C4-2B (cell line): ENCODE results near the gene SEMA3A.
"Not testable (repeated sequence)": the region's sequence is repeated elsewhere in the genome, so short reads cannot be mapped to it uniquely, and the experiment has no call there.

Source experiments
- H3K27ac ChIP-seq: fragments of 450-650 bp; 2 replicates; pipeline ENCODE4 v1.5.1; 2017
- ZFX ChIP-seq: fragments of 450-650 bp; IDR thresholded peaks from 2 replicates; pipeline ENCODE4 v1.6.1; 2017
- TF ChIP-seq, protein P1 (sequence below): fragments of 450-650 bp; conservative IDR thresholded peaks from 2 replicates; pipeline ENCODE4 v1.5.1; 2017; ENCODE audit warnings: mild to moderate bottlenecking

The SEMA3A gene

DNA sequence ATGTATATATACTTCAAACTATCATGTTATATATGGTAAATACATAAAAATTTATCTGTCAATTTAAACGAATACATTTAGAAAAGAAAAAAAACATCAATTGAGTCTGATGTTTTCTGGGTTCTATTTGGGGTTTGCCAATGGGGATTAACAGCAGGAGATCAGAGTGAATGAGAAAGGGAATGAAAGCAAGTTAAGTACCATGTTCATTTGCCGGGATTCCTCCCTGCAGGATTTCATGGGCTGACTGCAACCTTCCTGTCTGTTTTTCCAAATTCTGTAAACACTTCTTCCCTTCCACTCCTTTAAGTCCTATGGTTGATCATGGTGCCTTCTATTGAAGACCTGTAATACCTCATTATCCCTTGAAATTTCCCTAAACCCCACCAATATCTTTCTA is 33.9 kb upstream of the SEMA3A start:
- TF ChIP-seq, protein P1, sequence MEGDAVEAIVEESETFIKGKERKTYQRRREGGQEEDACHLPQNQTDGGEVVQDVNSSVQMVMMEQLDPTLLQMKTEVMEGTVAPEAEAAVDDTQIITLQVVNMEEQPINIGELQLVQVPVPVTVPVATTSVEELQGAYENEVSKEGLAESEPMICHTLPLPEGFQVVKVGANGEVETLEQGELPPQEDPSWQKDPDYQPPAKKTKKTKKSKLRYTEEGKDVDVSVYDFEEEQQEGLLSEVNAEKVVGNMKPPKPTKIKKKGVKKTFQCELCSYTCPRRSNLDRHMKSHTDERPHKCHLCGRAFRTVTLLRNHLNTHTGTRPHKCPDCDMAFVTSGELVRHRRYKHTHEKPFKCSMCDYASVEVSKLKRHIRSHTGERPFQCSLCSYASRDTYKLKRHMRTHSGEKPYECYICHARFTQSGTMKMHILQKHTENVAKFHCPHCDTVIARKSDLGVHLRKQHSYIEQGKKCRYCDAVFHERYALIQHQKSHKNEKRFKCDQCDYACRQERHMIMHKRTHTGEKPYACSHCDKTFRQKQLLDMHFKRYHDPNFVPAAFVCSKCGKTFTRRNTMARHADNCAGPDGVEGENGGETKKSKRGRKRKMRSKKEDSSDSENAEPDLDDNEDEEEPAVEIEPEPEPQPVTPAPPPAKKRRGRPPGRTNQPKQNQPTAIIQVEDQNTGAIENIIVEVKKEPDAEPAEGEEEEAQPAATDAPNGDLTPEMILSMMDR = no peak
- no peak for TF ChIP-seq ZFX
- H3K27ac ChIP-seq = no peak overlapping the region

DNA sequence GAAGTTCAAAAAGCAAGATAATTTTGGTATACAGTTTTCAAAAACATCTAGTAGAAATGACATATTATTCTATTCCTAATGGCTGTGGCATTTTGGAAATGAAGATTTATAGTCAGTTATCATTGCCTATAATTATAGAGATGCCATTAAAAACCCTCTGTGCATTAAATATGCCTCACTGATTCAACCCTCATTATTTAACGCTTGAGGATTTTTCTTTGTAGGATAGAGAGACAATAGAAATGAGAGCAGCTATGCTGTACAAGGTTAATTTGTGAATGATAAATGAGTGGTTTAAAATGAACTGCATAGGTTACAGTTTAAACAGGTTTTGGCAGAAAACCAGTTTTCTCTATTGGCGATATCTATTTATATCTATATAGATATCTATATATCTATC is 32.2 kb upstream of the SEMA3A start:
- no peak overlapping the region for H3K27ac ChIP-seq
- TF ChIP-seq, protein P1 = no peak
- TF ChIP-seq ZFX = no peak

DNA sequence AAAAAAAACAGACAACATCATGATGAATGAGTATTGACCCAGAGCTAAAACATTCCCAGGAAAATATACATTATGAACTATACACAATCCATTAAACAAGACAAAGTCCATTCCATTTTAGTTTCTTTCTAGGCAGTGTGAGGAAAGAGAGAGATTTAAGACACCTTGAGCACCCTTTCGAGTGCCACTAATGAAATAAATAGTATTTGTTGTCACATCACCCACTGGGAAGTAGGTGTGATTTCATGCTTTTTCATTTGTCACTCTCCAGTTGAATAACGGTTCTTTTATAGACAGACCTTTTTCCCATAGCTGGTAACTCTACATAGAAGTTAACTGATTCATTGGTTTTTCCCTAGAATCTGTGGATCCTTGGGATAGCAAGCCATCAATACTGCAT is 29.9 kb upstream of the SEMA3A start:
- TF ChIP-seq, protein P1 = no peak
- TF ChIP-seq ZFX = no peak
- H3K27ac ChIP-seq = no peak overlapping the region

DNA sequence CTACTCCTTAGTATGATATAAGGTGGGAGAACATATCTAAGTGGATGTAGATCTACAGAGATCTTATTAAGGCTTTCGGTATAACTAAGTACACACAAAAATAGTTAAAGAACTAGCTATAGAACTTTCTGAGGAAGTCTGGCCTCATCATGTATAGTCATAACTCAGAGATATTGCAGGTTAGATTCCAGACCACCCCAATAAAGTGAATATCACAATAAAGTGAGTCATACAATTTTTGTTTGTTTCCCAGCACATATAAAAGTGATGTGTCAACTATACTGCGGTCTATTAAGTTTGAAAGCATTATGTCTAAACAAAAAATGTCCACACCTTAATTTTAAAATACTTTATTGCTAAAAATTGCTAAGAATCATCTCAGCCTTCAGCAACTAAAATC is 24.7 kb upstream of the SEMA3A start:
- TF ChIP-seq, protein P1 = no peak
- no peak for TF ChIP-seq ZFX
- H3K27ac ChIP-seq = no peak overlapping the region

DNA sequence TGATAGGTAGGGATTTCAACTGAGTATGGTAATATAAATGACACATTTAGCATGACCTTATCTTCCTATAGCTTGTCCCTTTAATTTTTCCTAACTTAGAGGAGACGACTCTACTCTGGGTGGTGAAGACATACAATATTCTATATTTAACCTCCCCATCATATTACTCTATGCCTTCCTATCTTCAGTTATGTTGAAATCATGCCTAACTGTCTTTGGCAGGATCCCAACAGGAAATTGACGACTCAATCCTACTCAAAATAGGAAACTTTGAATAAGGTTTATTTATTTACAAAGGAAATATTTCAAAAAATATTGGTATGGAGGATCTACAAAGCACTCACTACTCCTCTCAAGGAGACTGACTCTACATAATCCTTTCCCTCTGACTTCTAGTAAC is 24.1 kb upstream of the SEMA3A start:
- TF ChIP-seq ZFX = no peak
- TF ChIP-seq, protein P1 = no peak

DNA sequence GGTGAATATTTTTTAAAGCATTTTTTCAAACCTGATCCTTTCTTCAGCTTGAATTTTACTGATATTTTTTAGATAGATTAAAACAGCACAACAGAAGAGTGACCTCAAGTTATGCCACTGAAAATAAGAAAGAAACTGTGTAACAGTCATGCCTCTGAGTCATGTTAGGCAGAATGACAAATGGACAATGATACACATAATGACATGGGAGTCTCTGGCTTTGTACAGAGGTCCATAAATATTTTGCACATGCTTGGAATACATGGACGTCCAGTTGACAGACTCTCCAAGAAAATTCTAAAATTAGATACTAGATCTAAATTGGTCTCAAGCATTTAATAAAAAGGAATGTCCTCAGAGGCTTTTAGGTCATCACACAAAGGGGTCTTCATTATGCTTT is 21.9 kb upstream of the SEMA3A start:
- no peak overlapping the region for H3K27ac ChIP-seq
- TF ChIP-seq, protein P1 = no peak
- no peak for TF ChIP-seq ZFX

More for the DNA sequence above, 24.1 kb upstream of the SEMA3A start:
- no peak overlapping the region for H3K27ac ChIP-seq

DNA sequence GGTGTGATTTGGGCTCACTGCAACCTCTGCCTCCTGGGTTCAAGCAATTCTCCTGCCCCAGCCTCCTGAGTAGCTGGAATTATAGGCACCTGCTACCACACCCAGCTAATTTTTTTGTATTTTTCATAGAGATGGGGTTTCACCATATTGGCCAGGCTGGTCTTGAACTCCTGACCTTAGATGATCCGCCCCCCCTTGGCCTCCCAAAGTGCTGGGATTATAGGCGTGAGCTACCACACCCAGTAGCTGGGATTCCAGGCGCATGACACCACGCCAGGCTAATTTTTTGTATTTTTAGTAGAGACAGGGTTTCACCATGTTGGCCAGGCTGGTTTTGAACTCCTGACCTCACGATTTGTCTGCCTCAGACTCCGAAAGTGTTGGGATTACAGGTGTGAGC is 20.2 kb upstream of the SEMA3A start:
- H3K27ac ChIP-seq = not testable (repeated sequence)

DNA sequence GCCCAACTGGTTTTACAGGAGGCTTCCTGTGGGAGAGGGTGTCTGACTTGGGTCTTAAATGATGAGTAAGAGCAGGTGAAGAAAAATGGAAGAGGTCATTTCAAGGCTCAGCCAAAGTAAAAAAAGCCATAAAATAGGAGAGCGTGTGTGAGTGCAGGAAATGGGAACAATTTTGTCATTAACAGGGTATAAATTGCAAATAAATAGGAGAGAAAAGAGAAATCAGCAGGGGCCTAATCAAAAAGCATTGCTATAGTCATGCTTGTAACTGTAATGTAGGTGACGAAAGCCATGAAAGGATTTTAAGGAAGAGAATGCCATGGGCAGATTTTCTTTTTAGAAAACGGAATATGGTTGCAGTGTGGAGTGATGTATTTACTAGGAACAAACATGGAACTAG is 15.7 kb upstream of the SEMA3A start:
- TF ChIP-seq ZFX = no peak
- TF ChIP-seq, protein P1 = no peak

More for the DNA sequence above, 15.7 kb upstream of the SEMA3A start:
- H3K27ac ChIP-seq = no peak overlapping the region
